Activated T-cell treated with anti-CD3 and anti-CD28 coated beads, Interleukin-2, amount 50 U/mL, for 1 hour (primary cell): Measurements from ENCODE around the gene HYOU1.
"Not testable (repeated sequence)": the region's sequence is repeated elsewhere in the genome, so short reads cannot be mapped to it uniquely, and the experiment has no call there.

Experiments used
- DNase-seq: peaks from one replicate; pipeline ENCODE4 v3.0.0-alpha.2; 2020

HYOU1 gene, protein sequence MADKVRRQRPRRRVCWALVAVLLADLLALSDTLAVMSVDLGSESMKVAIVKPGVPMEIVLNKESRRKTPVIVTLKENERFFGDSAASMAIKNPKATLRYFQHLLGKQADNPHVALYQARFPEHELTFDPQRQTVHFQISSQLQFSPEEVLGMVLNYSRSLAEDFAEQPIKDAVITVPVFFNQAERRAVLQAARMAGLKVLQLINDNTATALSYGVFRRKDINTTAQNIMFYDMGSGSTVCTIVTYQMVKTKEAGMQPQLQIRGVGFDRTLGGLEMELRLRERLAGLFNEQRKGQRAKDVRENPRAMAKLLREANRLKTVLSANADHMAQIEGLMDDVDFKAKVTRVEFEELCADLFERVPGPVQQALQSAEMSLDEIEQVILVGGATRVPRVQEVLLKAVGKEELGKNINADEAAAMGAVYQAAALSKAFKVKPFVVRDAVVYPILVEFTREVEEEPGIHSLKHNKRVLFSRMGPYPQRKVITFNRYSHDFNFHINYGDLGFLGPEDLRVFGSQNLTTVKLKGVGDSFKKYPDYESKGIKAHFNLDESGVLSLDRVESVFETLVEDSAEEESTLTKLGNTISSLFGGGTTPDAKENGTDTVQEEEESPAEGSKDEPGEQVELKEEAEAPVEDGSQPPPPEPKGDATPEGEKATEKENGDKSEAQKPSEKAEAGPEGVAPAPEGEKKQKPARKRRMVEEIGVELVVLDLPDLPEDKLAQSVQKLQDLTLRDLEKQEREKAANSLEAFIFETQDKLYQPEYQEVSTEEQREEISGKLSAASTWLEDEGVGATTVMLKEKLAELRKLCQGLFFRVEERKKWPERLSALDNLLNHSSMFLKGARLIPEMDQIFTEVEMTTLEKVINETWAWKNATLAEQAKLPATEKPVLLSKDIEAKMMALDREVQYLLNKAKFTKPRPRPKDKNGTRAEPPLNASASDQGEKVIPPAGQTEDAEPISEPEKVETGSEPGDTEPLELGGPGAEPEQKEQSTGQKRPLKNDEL

DNA sequence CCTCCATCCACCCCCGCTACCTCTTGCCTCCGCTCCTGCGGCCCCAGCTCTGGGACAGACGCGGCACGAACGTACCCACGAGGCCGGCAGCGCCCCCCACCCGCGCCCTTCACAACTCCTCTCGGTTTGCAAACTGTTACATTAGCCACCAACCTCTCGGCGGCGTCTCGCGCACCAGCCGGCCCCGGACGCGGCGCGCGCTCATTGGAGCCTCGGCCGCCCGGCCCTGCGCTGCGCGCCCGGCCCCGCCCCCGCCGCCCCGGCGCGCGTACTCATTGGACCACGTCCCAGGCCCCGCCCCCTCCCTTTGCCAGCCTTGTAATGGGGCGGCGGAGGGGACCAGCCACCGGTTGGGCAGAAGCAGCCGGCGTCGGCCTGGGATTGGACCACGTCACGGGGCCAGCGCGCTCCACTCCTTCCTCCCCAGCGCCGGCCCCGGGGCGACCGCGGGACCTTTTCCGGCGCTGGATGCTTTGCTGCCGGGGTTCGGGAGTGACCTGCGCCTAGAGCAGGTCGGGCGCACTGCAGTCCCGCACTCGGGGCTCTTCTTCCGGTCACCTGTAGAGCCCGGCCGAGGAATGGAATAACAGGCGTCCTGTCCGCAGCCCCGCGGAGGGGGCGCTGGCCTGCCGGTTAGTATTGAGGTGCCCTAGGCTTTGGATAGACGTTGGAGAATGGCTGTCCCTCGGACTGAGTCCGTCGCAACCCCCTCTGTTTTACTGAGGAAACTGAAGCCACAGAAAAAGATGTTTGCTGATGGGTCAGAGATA lies at the start of gene HYOU1:
Gene HYOU1, minus strand, starts transcription at position 206 of the 770 bp plus-strand sequence. CDS start 1,045 bp downstream, outside the sequence.
- peak; percentile 98 for DNase-seq

DNA sequence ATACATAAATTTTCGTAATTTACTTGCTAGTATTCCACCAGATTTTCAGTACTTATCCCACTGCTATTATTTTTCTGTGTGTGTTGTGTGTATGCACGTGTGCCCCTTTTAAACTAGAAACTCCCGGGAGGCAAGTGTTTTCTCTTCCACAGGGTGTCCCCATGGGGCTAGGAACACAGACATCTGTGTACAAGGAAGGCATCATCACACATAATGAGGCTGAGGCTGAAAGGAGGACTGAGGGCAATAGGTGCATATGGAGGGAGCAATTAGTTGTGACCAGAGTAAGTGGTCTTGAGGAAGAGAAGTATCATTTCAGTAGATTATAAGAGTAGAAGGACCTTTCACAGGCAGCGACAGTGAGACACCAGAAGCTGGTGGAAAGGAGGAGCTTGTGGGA lies 46.8 kb upstream of the HYOU1 start:
- DNase-seq = no peak

DNA sequence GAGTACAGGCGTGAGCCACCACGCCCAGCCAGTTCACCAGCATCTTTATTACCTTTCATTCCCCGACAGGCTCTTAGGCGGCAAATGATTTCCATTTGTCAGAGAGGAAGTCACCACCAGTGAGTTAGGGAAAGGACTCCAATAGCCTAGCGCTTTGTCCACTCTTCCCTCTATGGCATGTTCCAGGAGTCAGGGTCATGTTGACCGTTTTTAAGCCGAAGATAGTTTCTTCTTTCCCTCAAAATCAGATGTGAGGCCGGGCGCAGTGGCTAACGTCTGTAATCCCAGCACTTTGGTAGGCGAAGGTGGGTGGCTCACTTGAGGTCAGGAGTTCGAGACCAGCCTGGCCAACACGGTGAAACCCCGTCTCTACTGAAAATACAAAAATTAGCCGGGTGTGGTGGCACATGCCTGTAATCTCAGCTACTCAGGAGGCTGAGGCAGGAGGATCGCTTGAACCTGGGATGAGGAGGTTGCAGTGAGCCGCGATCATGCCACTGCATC lies 46.2 kb upstream of the HYOU1 start:
- DNase-seq = not testable (repeated sequence)

DNA sequence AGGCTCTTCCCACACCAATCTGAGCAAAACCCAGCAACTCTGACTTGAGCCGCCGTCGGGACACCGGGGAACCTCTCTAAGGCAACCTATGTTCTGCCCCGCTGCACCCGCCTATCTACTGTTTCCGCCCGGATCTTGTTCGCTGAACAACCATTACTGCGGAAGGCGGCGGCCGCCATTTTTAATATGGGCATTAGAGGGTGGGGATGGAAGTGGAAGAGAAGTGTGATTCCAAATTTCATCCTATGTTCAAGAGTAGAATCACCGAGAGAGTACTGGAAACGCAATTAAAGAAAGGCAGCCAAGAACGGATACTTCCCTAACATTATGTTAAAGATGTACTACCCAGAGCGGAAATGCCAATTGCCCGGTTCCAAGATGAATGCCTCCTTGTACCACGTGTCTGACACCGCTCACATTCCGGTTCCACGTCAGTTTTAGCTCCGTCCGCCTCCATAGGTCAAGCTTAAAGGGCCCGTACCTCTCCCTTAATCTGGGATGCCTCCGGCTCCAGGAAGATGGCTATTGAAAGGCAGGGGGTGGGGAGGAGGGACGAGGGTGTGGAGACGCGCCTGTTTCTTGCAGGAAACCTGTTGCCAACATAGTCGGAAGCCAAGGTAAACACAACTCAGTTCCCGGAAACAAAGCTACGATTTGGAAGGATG lies 44.9 kb upstream of the HYOU1 start, which contains the start of gene DPAGT1:
Gene DPAGT1, minus strand, starts transcription at position 95 of the 665 bp plus-strand sequence. CDS start 198 bp downstream, outside the sequence.
- peak; percentile 80 for DNase-seq

DNA sequence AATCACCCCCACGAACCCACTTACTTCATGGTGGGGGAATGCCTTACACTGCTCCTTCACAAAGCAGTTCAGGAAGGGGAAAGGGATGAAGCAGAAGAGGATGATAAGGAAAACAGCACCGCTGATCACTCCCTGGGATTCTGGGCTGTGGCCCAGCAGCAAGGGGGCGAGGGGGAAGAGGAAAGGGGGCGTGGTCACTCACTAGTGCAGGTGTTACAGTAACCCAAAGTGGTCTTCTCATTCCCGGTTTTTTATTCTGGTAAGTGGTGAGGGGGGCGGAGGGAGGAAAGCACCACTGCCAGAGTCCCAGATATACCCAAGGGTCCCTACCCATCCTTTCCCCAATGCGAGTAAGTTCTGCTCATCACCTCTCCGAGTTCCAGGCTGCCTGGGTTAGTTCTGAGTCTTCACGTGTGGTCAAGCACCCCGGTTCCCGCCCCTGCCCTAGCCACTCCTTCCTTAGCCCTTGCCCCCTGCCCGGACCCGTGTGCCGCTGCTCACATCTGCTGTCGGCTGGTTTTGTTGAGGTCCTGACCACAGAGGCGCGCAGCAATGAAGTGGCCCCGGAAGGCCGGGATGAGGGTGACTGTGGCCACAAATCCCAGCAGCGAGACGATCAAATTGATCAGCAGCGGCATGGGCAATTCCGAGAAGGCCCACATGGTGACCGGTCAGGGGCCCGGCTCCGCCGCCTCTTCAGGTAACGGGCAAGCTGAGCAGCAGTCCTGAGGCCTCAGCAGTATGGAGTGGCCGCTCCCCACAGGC lies 44.2 kb upstream of the HYOU1 start:
- no peak for DNase-seq

DNA sequence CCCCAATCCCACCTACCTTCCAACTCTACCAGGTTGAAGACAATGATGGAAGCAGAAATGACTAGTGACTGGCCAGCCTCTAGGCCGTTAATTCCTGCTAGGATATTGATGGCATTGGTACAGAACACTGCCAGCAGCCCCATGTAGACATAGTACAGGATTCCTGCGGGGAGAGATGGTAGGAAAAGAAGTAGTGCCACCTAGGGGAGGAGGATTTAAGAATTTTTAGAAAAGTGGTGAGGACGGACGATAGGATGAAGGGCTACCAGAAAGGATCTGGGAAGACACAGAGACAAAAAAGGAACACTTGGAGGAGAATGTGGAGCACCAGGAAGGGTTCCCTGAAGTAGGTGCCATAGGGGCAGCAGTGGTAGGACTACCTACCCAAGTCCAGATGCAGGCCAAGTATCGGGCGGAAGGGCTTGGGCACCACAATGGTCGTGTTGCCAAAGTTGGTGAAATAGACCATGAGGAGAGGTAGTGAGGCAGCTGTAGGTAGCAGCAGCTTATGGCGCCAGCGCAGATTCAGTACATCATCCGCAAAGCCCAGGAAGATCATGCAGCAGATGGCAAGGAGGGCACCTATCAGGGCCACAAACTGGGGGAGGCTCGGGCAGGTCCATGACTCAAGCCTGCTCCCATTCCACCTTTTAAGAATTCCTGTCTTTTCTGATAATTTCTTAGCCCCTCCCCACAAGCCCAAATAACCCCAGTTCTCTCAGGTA lies 43.4 kb upstream of the HYOU1 start:
- DNase-seq = no peak

DNA sequence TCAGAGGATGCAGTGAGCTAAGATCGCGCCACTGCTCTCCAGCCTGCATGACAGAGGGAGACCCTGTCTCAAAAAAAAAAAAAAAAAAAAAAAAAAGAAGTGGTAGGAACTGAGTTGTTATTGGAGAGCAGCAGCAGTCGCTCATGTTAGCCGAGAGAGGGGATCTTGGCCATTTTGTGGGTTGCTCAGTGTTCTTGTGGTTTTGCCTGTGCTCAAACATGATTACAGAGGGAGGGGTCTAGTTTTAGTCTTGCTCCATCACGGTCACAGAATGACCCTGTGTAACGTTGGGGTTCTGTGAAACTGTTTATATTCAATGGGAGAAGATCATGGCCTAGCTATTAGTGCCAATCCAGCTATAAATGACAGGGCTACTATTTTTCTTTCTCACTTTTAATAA lies 42.7 kb upstream of the HYOU1 start:
- DNase-seq = no peak

DNA sequence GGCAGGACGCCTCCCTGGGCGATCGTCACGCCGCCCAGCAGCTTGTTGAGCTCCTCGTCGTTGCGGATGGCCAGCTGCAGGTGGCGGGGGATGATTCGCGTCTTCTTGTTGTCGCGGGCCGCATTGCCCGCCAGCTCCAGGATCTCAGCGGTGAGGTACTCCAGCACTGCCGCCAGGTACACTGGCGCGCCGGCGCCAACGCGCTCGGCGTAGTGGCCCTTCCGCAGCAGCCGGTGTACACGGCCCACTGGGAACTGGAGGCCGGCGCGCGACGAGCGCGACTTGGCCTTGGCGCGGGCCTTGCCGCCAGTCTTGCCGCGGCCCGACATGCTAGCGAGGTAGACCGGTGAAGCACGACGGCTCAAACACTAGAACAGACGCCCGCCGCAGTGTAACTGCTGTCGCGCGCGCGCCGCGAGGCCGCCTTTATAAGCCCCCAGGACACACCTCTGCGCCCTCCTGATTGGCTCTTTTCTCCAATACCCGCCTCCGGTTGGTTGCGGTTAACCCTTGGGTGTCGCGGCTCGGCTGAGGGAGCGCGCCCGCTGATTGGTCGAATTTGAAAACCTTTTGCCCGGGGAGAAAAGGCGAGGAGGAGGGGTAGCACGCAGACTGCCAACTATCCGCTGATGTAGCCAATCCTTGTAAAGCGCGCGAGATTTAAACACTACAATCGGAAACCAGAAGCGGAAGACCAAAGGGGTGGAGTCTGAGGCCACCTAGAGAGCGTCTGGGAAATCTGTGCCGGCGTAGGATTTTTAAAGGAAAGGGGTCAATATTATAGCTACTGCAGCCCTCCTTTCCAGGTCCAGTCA lies 38.3 kb upstream of the HYOU1 start:
- DNase-seq = peak; percentile 98

DNA sequence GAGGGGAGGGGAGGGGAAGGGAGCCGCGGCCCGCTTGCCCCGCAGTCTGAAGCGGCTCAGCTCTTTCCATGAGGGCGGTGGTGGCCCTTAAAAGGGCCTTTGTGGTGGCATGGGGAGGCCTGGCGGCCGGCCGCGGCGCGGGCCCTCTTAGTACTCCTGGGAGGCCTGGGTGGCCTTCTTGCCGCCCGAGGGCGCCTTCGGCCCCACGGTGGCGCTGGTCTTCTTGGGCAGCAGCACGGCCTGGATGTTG lies 37.7 kb upstream of the HYOU1 start:
- DNase-seq = no peak

DNA sequence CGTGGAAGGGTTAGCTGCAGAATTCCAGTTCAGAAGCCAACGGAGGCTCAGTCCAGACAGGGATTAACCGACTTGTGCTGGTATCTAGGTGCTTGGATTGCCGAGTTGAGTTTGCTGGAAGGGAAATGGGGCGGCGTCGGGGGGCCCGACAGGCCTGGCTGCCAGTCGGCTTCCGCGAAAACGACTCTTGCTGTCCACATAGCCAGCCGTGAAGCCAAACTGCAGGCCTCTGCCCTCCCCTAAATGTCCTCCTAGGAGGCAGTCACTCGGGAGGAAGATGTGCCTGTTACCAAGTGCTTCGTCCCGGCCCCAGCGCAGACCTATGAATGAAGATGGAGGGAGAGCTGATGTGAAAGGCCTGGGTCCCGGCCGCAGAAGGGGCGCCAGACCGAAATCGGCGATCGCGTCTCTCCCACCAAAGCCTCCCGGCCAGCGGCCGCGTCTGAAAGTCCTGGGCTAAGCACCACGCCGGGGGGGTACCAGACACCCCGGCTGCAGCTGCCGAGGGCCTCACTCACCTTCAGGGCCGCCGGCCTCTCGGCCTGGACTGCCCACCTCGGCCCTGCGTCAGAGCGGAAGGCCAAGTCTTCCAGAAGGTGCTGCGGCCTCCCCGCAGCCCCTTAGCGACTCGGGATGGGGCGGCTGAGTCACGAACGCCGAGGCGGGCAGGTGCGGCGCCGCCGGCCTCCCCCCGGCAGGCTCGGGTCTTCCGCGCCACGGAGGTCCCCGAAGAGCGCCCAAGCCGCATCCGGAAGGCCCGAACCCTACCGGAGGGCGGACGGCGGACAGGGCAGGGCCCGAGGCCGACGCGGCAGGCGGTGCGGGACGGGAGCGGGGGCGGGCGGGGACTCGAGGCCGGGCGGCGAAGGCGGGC lies 37.2 kb upstream of the HYOU1 start:
- peak; percentile 64 for DNase-seq

DNA sequence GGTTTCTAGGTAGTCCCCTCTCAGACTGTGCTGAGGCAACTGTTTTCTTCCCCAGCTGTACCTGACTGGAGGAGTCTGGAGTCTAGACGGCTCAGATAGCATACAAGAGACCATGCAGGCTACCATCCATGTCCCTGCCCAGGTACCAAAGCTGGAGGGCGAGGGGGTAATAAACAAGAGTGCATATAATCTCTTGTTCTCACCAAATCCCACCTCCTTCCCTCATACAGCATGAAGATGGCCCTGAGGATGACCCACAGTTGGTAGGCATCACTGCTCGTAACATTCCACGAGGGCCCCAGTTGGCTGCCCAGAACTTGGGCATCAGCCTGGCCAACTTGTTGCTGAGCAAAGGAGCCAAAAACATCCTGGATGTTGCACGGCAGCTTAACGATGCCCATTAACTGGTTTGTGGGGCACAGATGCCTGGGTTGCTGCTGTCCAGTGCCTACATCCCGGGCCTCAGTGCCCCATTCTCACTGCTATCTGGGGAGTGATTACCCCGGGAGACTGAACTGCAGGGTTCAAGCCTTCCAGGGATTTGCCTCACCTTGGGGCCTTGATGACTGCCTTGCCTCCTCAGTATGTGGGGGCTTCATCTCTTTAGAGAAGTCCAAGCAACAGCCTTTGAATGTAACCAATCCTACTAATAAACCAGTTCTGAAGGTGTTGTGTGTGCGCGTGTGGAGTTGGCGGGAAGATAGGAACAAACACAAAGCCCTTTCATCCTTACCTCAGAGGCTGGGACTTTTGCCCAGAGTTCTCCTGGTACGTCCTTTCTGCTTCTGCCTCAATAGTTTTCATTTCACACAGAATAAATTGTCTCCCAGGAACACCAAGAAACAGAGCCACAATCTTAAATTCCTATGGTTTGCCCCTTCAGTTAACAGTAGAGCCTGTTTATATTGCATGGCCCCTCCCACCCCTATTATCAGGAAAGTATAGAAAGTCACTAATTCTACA lies 36.2 kb upstream of the HYOU1 start:
- no peak for DNase-seq

DNA sequence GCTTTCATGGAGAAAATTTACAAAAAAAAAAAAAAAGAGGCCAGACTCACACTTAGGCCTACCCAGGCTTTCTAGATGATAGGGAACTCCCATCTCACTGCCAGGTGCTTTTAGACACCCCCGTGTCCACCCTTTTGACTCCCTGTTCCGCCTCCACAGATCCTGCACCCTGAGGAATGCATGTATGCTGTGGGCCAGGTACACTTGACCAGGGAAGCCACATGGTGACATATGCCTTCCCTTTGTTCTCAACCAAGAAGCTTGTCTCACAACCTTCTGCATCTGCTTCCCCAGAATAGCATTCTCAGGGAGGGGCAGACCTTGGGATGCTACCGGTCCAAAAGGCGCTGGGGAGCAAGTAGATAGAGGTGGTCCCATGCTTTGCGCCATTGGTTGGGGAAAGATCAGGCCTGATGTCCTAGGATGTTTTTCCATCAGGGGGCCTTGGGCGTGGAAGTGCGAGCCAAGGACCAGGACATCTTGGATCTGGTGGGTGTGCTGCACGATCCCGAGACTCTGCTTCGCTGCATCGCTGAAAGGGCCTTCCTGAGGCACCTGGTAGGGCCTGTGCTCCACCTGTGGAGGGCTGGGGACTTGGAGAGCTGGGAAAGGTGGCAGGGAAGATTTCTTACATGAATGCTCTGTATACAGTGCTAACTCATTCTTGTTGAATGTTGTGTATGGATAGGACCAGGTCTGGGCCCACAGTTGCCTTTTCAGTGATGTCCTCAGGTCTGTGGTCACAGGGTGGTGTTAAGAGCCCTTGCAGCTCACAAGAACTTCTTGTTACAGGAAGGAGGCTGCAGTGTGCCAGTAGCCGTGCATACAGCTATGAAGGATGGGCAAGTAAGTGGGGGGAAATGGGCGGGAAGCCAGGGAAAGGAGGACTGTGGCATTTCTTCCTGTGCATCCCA lies 35.2 kb upstream of the HYOU1 start:
- no peak for DNase-seq

DNA sequence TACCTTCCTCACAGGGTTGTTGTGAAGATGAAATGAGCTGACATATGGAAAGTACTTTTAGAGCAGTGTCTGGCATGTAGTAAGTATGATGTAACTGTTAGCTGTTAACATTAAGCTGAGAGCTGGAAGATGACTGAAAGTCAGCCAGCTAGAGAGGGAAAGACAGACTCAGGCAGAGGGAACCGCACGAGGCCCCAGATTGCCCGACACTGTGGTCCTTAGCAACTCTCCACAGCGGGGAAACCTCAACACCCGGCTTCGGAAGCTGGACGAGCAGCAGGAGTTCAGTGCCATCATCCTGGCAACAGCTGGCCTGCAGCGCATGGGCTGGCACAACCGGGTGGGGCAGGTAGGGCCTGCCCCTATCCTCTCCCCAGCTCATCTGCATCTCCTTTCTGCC lies 34.2 kb upstream of the HYOU1 start:
- no peak for DNase-seq

DNA sequence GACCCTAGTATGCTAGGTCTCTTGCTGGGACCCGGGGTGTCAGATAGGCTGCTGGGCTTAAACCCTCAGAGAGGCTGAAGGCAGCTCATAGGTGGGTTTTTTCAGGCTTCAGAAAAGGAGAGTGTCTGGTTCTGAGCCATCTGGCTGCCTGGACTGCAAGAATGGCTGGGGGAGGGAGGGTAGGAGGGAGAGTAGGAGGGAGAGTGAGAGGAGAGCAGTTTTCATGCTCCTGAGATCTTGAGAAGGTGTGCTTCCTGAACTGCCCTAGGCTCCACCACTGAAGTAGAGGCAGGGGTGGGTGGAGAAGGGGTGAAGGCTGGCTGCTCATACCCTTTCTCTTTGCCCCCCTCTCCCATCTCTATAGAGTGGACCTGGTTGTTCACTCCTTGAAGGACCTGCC lies 32.3 kb upstream of the HYOU1 start:
- DNase-seq = no peak

DNA sequence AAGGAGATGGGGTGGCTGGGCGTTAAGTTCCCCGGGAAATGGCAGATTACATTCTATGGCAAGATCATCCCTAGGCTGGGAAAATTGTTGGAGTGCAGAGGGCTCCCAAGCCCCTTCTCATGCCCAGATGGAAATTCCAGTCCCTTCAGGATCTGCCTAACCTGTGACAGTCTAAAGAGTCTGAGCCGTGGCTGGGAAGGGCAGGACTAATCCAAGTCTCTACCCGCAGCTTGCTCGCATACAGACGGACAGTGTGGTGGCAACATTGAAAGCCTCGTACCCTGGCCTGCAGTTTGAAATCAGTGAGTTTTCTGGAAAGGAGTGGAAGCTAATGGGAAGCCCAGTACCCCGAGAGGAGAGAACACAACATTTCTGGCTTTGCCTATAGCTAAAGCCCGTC lies 31.4 kb upstream of the HYOU1 start:
- no peak for DNase-seq

DNA sequence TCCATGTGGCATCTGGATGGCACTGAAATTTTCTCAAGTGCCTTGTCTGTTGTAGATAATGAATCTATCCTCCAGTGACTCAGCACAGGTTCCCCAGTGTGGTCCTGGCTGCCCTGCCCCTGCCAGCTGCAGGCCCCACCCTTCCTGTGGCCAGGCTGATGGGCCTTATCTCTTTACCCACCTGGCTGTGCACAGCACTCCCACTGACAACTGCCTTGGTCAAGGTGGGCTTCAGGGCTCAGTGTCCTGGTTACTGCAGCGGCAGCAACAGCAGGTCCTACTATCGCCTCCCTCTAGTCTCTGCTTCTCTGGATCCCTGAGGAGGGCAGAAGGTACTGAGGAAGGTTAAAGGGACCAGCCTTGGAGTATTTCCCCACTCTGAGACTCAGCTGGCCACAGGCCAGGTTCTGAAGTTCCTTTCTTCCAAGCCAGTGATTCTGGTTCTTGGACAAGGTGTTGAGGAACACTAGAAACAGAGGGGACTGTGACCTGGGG lies 30.8 kb upstream of the HYOU1 start:
- DNase-seq = no peak
